HEK293T (cell line): Measurements from ENCODE around the gene XPNPEP1.

Source experiments
- CTCF ChIA-PET: fragments of 350-600 bp; formaldehyde crosslinking; extraction: SDS; loops from one replicate; lab custom pipeline; 2021; ENCODE audit warnings: antibody characterized with exemption, inconsistent platforms; lab: Yijun Ruan, JAX
- POLR2A ChIA-PET: fragments of 350-600 bp; formaldehyde crosslinking; extraction: SDS; loops from one replicate; lab custom pipeline; 2020; ENCODE audit warnings: antibody characterized with exemption, inconsistent platforms; lab: Yijun Ruan, JAX
- DNase-seq: peaks from one replicate; pipeline ENCODE4 v3.0.0; 2012; ENCODE audit warnings: mixed read lengths; ENCODE audit errors: extremely low spot score
- ARNT ChIP-seq: fragments of 450-650 bp; IDR thresholded peaks from 2 replicates; pipeline ENCODE4 v1.6.1; 2017; ENCODE audit warnings: mild to moderate bottlenecking
- BHLHE40 ChIP-seq: fragments of 450-650 bp; IDR thresholded peaks from 2 replicates; pipeline ENCODE4 v1.6.1; 2016; ENCODE audit warnings: mild to moderate bottlenecking, moderate library complexity, borderline replicate concordance
- CTBP1 ChIP-seq: fragments of 450-650 bp; IDR thresholded peaks from 2 replicates; pipeline ENCODE4 v1.6.1; 2016; ENCODE audit warnings: borderline replicate concordance
- ELF4 ChIP-seq: fragments of 450-650 bp; IDR thresholded peaks from 2 replicates; pipeline ENCODE4 v1.6.1; 2017; ENCODE audit warnings: antibody characterized with exemption
- FOXA1 ChIP-seq: fragments of 450-650 bp; IDR thresholded peaks from 2 replicates; pipeline ENCODE4 v1.6.1; 2016; ENCODE audit warnings: mild to moderate bottlenecking
- FOXK2 ChIP-seq: fragments of 450-650 bp; IDR thresholded peaks from 2 replicates; pipeline ENCODE4 v1.6.1; 2016; ENCODE audit warnings: mild to moderate bottlenecking
- FOXM1 ChIP-seq: fragments of 450-650 bp; IDR thresholded peaks from 2 replicates; pipeline ENCODE4 v1.6.1; 2017; ENCODE audit warnings: mild to moderate bottlenecking, borderline replicate concordance
- HDGF ChIP-seq: fragments of 450-650 bp; IDR thresholded peaks from 2 replicates; pipeline ENCODE4 v1.6.1; 2017; ENCODE audit warnings: antibody characterized with exemption, borderline replicate concordance
- L3MBTL2 ChIP-seq: fragments of 450-650 bp; conservative IDR thresholded peaks from 2 replicates; pipeline ENCODE4 v1.6.1; 2016; ENCODE audit warnings: mild to moderate bottlenecking
- LEF1 ChIP-seq: fragments of 450-650 bp; IDR thresholded peaks from 2 replicates; pipeline ENCODE4 v1.6.1; 2017; ENCODE audit warnings: mild to moderate bottlenecking, borderline replicate concordance
- NFRKB ChIP-seq: fragments of 450-650 bp; IDR thresholded peaks from 2 replicates; pipeline ENCODE4 v1.6.1; 2016; ENCODE audit warnings: mild to moderate bottlenecking, moderate library complexity
- PKNOX1 ChIP-seq: fragments of 450-650 bp; IDR thresholded peaks from 2 replicates; pipeline ENCODE4 v1.6.1; 2016
- SP1 ChIP-seq: fragments of 450-650 bp; IDR thresholded peaks from 2 replicates; pipeline ENCODE4 v1.6.1; 2017
- SUZ12 ChIP-seq: fragments of 450-650 bp; IDR thresholded peaks from 2 replicates; pipeline ENCODE4 v1.6.1; 2016; ENCODE audit warnings: mild to moderate bottlenecking
- TARDBP ChIP-seq: fragments of 450-650 bp; IDR thresholded peaks from 2 replicates; pipeline ENCODE4 v1.6.1; 2016
- ZNF384 ChIP-seq: fragments of 450-650 bp; IDR thresholded peaks from 2 replicates; pipeline ENCODE4 v1.6.1; 2016

The XPNPEP1 gene

GRCh38 chr10:109934958-109935793 is 11.9 kb upstream of the XPNPEP1 start:
- CTCF ChIA-PET: no interaction called here
- no peak for DNase-seq
- TF ChIP-seq SUZ12: no peak
- no peak for TF ChIP-seq HDGF
- no peak for TF ChIP-seq ELF4
- no peak for TF ChIP-seq L3MBTL2
- no peak for TF ChIP-seq SP1
- no peak for TF ChIP-seq PKNOX1
- TF ChIP-seq ZNF384: no peak
- no peak for TF ChIP-seq NFRKB
- no peak for TF ChIP-seq ARNT
- no peak for TF ChIP-seq FOXK2
- TF ChIP-seq FOXM1: no peak
- no peak for TF ChIP-seq FOXA1
- TF ChIP-seq TARDBP: no peak
- TF ChIP-seq BHLHE40: no peak
- POLR2A ChIA-PET: no interaction called here

DNA sequence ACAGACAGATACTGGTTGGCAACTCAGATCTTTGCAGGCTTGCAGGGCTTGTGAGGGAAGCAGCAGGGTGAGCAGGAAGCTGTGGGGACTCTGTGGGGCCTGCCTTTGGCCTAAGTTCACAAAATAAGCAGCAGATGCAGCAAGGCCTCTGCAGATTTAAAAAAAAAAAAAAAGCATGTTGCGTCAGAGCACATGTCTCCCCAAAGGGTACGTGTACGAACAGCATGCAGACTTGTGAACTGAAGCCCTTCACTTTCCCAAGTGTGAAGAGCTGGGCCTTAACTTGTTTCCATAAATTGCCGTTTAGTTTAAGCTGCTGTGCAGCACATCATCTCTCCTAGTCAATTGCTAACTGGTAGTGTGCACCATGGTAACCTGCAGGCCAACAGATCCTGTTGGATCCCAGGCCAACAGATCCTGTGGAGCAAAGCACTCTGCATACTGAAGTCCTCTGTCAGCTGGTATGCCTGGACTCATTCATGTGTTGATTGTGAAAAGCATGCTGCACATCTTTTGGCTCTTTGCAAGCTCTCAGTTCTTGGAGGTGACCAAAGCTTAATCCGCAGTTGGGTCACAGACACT is 10.8 kb upstream of the XPNPEP1 start:
- DNase-seq: no peak
- POLR2A ChIA-PET: no interaction called here
- TF ChIP-seq HDGF: no peak
- CTCF ChIA-PET: interaction anchor here (0.6 kb wide), 1 partner anchor 42 kb away, joined by 3 read pairs; no protein-coding TSS in a partner anchor

DNA sequence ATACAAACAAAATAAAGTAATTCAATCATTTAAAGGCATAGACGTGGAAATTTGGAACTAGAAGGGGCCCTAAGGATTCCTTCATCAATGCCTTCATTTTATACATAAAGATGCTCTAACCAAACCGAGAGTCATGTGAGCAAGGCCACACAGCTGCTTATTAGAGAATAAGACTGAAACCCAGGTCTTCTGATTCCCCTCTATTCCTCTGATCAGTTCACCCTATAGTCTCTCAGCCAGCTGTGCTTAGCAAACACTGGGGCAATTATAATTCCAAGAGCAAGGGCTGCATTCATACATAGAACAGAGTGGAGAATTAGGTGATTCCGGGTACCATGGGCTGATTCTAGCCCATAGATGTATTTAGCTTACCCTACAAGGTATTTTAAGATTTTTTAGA is 9.7 kb upstream of the XPNPEP1 start:
- ChIA-PET POLR2A (no interaction called here), CTCF (no interaction called here)
- no peak for DNase-seq
- TF ChIP-seq ELF4 (no peak), PKNOX1 (no peak)

DNA sequence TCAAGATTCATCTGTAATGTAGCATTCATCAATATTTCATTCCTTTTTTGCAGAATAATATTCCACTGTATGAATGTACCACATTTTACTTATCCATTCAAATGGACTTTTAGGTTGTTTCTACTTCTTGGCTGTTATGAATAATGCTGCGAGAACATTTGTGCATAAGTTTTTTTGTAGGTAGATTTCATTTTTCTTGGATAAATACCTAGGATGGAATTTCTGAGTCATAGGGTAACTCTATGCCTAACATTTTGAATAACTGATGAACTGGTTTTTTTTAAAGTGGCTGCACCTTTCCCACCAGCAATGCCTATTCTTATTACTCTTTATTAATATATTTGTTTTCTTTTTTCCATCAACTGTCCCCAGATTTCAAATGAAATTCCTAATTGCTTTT is 9.1 kb upstream of the XPNPEP1 start:
- no peak for TF ChIP-seq NFRKB
- TF ChIP-seq BHLHE40: no peak
- TF ChIP-seq FOXA1: no peak
- TF ChIP-seq SP1: no peak
- ChIA-PET CTCF (no interaction called here), POLR2A (no interaction called here)
- no peak for DNase-seq

GRCh38 chr10:109931163-109931562 is 7.9 kb upstream of the XPNPEP1 start:
- CTCF ChIA-PET: interaction anchor here (1.3 kb wide), 1 partner anchor 100 kb away, joined by 5 read pairs; no protein-coding TSS in a partner anchor
- POLR2A ChIA-PET: no interaction called here

GRCh38 chr10:109929501-109930219 is 6.3 kb upstream of the XPNPEP1 start:
- DNase-seq: no peak
- ChIA-PET CTCF (no interaction called here), POLR2A (no interaction called here)
- TF ChIP-seq SUZ12 (no peak), CTBP1 (no peak), FOXA1 (no peak), LEF1 (no peak), SP1 (no peak), TARDBP (no peak), NFRKB (no peak), BHLHE40 (no peak), FOXK2 (no peak), ARNT (no peak), L3MBTL2 (no peak), HDGF (no peak), ELF4 (no peak), ZNF384 (no peak), PKNOX1 (no peak), FOXM1 (no peak)

More at GRCh38 chr10:109931163-109931562, 7.9 kb upstream of the XPNPEP1 start:
- DNase-seq: no peak
- TF ChIP-seq ELF4 (no peak), SP1 (no peak), L3MBTL2 (no peak), NFRKB (no peak), HDGF (no peak)

- TF ChIP-seq LEF1 (no peak), PKNOX1 (no peak), SP1 (no peak), L3MBTL2 (no peak), CTBP1 (no peak), NFRKB (no peak), SUZ12 (no peak), FOXM1 (no peak), FOXA1 (no peak), ELF4 (no peak), BHLHE40 (no peak)
- no peak for DNase-seq
- CTCF ChIA-PET: no interaction called here
- POLR2A ChIA-PET: interaction anchor here (1.0 kb wide), 1 partner anchor 127 kb away, joined by 3 read pairs; no protein-coding TSS in a partner anchor
These were observed 5.2 kb upstream of the XPNPEP1 start for GRCh38 chr10:109928475-109928891.
